Ramos (cell line): Measurements from ENCODE around the gene GSG1L.
"Not testable (repeated sequence)": the region's sequence is repeated elsewhere in the genome, so short reads cannot be mapped to it uniquely, and the experiment has no call there.

Experiments
- in situ Hi-C: fragments of 300-500 bp; cut with MboI; formaldehyde crosslinking; loops from one replicate; pipeline ENCODE4 v1.14.3; 2022; ENCODE audit warnings: low sequenced_read_pairs; ENCODE audit not compliant: unreplicated experiment

GSG1L gene

GRCh38 chr16:27921134-27921533 lies 142.4 kb downstream of the GSG1L start:
- in situ Hi-C loops = no loop called here

DNA sequence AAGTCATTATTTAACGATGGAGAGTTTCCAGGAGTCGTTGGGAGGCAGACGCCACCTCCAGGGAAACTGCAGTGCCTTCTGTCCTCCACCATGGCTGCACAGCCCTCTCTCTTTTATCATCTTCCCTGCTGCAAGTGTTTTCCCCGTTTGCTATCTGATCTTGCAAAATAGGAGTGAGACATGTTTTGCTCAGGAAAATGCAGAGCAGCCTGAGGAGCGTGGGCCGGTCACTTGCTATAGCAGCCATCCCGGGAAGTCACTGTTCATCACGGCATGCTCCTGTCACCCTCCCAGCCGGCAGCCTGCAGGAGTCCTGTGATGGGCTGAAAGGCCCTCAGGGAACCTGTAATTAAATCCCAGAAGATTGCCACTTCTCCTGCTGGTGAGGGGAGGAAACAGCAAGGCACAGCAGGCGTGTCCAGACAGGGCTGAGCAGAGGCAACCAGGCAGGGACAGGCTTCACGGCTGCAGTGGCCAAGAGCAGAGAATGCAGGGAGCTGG lies 143.1 kb downstream of the GSG1L start:
- in situ Hi-C loops = no loop called here

DNA sequence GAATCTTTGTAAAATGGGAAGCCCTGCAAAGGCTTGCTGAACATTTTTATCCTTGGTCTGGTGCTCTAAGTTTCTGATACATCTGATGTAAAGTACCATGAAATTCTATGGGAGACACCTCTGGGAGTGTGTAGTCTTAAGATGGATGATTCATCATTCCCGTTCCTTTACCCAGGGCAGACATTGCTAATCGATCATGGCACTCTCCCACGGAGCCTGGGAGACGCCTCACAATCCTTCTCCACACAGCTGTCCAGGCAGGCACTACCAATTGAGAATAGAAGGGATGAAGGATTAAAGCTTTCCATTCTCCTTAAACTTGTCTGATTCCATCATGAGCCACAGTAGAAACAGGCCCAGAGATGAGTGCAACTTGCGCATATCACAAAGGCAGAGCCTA lies 144.8 kb downstream of the GSG1L start:
- in situ Hi-C loops = no loop called here

DNA sequence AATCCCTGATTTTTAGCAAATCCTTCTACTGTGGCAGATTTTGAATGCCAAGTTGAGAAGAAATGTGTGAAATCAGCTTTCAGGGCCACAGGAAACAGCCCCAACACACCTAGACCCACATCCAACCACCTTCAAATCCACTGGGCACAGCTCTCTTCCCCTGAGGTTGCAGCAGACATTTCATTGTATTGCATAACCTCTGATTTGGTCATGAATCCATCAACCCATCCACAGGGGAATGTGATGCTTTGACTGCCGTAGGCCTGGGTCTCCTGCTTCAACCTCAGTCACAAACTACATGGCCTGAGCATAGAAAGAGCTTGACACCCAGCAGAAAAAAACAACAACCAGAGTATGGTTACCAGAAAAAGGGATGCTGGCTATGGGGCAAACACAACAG lies 145.6 kb downstream of the GSG1L start:
- in situ Hi-C loops = no loop called here

GRCh38 chr16:27911486-27911885 lies 152.0 kb downstream of the GSG1L start:
- in situ Hi-C loops = no loop called here

DNA sequence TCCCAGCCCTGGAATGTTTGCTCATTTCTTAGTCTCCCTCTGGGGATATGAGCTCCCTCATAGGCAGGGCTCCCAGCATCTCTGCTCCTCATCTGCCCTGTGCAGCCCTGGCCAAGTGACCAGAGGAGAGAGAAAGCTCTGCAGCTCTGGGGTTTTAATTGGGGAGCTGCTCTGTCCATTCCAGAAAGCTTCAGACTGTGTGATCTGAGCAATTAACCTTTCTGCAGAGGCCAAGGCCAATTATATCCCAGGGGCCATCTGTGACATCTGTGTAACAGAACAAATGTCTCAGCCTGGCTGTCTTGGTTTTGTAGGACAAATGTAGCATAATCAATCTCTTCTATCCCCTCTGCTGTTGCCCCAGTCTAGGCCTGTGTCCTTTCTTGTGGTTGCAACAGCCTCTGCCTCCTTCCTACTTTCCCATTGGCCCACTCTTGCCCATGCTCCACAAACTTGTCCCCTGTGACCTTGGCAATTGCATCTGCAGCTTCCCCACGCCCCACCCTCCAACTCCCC lies 156.0 kb downstream of the GSG1L start:
- in situ Hi-C loops = no loop called here

GRCh38 chr16:27906883-27907282 lies 156.6 kb downstream of the GSG1L start:
- in situ Hi-C loops = no loop called here

DNA sequence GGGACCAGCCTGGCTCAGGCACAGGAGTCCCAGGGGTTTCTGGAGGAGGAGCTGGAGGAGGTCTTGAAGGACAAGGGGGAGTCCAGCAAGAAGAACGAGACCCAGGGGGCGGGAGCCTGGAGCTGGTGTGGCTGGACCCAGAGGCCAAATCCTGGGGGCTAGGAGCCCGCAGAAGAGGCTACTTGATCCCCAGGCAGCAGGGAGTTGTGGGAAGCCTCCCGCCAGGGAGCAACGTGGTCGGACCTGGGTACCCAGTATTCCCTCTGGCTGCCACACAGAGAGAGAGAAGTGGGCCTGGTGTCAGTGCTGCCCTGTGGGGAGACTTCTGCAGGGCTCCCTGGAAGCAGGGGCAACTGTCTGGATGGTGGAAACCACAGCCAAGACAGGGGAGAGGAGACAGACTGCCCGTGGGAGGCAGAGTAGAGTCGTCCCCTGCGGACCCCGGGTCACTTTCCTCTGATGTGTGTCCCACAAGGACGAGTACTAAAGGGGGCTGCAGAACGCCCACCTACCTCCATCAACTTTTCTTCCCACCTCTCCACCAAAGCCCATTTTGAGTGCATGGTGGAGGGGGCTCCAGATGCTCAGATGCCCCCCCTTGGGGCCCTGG lies 160.4 kb downstream of the GSG1L start:
- in situ Hi-C loops = no loop called here

- in situ Hi-C loops = no loop called here
Measured at GRCh38 chr16:27902551-27902950, 161.0 kb downstream of the GSG1L start.

GRCh38 chr16:27901956-27902355 lies 161.6 kb downstream of the GSG1L start:
- in situ Hi-C loops = no loop called here

- in situ Hi-C loops = no loop called here
Measured at GRCh38 chr16:27899736-27900135, 163.8 kb downstream of the GSG1L start.

GRCh38 chr16:27894386-27894785 lies 169.1 kb downstream of the GSG1L start:
- in situ Hi-C loops = no loop called here

GRCh38 chr16:27892879-27893278 lies 170.6 kb downstream of the GSG1L start:
- in situ Hi-C loops = no loop called here

DNA sequence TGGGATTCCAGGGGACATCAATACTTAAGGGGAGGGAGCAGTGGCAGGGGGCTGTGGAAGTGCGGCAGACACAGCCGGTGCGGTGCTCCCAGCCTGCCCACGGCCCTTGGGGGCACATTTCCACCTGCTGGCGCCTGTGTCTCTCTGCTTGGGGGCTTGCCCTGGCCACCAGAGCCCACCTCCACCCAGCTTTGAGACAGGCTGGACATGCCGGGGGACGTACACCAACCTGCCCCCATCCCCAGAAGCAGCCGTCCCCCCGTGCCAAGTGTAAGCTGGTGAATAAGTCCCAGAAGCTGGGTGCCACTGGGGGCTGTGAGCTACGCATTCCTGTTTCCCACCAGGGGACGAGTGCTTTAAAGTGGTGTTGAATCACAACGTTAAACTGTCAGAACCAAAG lies 172.6 kb downstream of the GSG1L start:
- in situ Hi-C loops = no loop called here

DNA sequence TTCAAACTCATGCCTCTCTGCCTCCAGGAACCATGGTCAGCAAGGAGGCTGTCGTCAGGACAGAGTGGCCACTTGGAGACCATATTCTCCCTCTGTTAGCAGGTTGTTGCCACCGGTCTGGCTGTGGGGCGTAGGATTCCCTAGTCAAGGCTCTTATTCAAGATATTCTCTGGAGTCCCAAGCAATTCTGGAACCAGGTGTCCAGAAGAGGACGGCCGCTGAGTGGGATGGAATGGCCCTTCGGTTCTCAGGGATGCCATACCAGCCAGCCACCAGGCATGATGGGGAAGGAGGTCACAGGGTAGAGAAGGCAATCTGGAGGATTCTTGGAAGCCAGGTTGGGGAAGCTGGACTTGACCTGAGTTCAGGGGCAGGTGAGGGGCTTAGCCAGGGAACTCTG lies 173.5 kb downstream of the GSG1L start:
- in situ Hi-C loops = no loop called here

DNA sequence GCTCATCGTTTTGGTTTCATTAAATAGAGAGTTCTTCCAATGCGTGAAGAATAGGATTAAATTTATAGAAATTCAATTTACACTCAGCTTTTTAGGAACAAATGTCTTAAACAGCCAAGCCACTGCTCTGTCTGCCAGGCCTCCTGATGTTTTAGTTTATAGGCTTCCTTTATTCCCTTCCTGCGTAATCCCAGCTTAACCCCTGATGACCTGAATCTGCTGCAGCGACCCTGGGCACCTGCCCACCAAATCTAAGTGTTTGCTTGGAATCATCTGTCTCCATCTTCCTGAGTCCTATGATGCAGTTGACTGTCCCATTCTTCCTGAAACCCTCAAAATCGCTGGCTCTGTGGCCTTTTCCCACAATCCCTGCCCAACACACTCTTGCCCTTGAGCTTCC lies 179.9 kb downstream of the GSG1L start:
- in situ Hi-C loops = no loop called here

GRCh38 chr16:27880287-27880686 lies 183.2 kb downstream of the GSG1L start:
- in situ Hi-C loops = no loop called here

DNA sequence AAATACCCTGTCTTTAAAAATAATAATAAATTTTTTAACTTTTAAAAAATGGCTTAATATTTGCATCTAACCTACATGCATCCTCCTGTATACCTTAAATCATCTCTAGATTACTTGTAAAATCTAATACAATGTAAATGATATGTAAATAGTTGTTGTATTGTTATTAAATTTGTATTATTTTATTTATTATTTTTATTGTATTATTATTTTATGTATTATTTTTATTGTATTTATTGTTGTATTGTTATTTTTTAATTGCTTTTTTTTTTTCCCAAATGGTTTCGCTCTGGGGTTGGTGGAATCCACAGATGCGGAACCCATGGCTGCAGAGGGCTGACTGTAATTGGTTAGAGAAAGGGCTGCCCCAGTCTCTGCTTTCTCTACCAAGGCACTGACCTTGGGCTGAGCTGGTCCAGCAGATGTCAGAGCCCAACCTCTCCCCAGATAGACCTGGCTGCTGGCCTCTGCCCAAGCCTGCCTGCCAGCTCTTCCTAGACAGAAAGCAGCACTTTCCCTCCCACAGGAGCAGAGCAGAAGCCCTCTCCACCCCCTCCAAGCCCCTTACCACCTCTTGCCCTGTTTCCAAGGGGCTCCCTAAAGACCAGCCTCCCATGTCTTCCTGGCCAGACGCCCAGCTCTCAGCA lies 183.8 kb downstream of the GSG1L start:
- in situ Hi-C loops = no loop called here

DNA sequence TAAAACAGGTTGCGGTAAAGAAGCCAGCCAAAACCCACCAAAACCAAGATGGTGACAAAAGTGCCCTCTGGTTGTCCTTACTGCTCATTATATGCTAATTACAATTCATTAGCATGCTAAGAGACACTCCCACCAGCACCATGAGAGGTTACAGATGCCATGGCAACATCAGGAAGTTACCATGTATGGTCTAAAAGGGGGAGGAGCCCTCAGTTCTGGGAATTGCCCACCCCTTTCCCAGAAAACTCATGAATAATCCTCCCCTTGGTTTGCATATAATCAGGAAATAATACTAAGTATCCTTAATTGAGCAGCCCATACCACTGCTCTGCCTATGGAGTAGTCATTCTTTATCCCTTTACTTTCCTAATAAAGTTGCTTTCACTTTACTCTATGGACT lies 190.9 kb downstream of the GSG1L start:
- in situ Hi-C loops = not testable (repeated sequence)

DNA sequence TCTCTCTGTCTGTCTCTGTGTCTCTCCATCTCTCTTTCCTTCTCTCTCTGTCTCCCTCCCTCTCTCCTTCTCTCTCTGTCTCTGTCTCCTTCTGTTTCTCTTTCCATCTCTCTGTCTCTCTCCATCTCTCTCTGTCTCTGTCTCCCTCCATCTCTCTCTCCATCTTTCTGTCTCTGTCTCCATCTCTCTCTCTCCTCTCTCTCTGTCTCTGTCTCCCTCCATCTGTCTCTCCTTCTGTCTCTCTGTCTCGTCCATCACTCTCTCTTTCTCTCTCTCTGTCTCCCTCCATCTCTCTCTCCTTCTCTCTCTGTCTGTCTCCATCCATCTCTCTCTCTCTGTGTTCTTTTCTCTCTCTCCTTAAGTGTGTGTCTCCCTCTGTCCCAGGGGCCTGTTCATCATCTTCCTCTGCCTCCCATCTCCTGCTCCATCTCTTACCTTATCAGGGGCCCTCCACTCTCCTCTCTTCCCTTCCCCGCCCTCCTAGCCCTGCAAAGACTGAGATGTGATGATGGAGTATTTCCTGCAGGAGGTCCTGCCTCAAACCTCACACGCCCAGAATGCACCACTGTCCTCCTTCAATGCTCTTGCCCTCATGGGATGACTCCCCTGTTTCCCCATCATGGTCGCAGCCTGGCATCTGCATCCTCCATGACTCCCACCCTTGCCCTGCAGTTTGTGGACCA lies 193.3 kb downstream of the GSG1L start:
- in situ Hi-C loops = no loop called here

GRCh38 chr16:27869411-27869810 lies 194.1 kb downstream of the GSG1L start:
- in situ Hi-C loops = no loop called here
